HepG2 (cell line): ENCODE data around the gene SLC35B1. TPM values are rescaled to one million over a fixed set of nuclear protein-coding genes. Genes with fewer than 3 reads are reported as not detected.

Source experiments
- CHD2 ChIP-seq: IDR thresholded peaks from 2 replicates; pipeline ENCODE4 v1.6.1; 2011; ENCODE audit warnings: low read depth, low read length, improper control_type of control experiment
- DNMT1 ChIP-seq: sonication (generic); formaldehyde crosslinking; IDR thresholded peaks from 2 replicates; pipeline ENCODE4 v1.5.1; 2020; ENCODE audit warnings: mild to moderate bottlenecking, missing genetic modification reagents
- FOSL1 ChIP-seq: sonication (generic); formaldehyde crosslinking; IDR thresholded peaks from 2 replicates; pipeline ENCODE4 v1.9.0; 2021; ENCODE audit warnings: missing genetic modification reagents, borderline replicate concordance
- HMG20A ChIP-seq: IDR thresholded peaks from 2 replicates; pipeline ENCODE4 v1.6.1; 2016; ENCODE audit warnings: borderline replicate concordance
- HNF4G ChIP-seq, 2 experiments: sonication (generic) in 1 of 2; formaldehyde crosslinking in 1 of 2; IDR thresholded peaks; 2 replicates each; pipeline versions ENCODE4 v1.4.0 to v1.6.1; 2011 to 2020; ENCODE audit warnings: borderline replicate concordance in 2 of 2, low read depth in 2 of 2, mild to moderate bottlenecking in 2 of 2, low read length in 1 of 2, missing genetic modification reagents in 1 of 2, moderate library complexity in 1 of 2
- MLLT10 ChIP-seq: sonication (generic); formaldehyde crosslinking; IDR thresholded peaks from 2 replicates; pipeline ENCODE4 v1.4.0; 2020; ENCODE audit warnings: missing genetic modification reagents
- MTF1 ChIP-seq: sonication (generic); formaldehyde crosslinking; IDR thresholded peaks from 2 replicates; pipeline ENCODE4 v1.5.0; 2020; ENCODE audit warnings: missing genetic modification reagents
- MYC ChIP-seq: sonication (generic); formaldehyde crosslinking; IDR thresholded peaks from 2 replicates; pipeline ENCODE4 v1.9.0; 2021; ENCODE audit warnings: missing genetic modification reagents, borderline replicate concordance
- NFE2L1 ChIP-seq: sonication (generic); formaldehyde crosslinking; IDR thresholded peaks from 2 replicates; pipeline ENCODE4 v1.4.0; 2020; ENCODE audit warnings: missing genetic modification reagents, mild to moderate bottlenecking, borderline replicate concordance
- XRCC5 ChIP-seq: fragments of 200-400 bp; formaldehyde crosslinking; optimal IDR thresholded peaks from 2 replicates; pipeline ENCODE3; 2017; ENCODE audit warnings: mild to moderate bottlenecking, low read length
- ZMYM4 ChIP-seq: sonication (generic); formaldehyde crosslinking; IDR thresholded peaks from 2 replicates; pipeline ENCODE4 v1.8.1; 2023; ENCODE audit warnings: mild to moderate bottlenecking, missing genetic modification reagents
- ZNF296 ChIP-seq: sonication (generic); formaldehyde crosslinking; conservative IDR thresholded peaks from 2 replicates; pipeline ENCODE4 v1.5.0; 2020; ENCODE audit warnings: mild to moderate bottlenecking, missing genetic modification reagents
- ZNF331 ChIP-seq: sonication (generic); formaldehyde crosslinking; IDR thresholded peaks from 2 replicates; pipeline ENCODE4 v1.4.0; 2020; ENCODE audit warnings: missing genetic modification reagents
- ZNF33B ChIP-seq: sonication (generic); formaldehyde crosslinking; IDR thresholded peaks from 2 replicates; pipeline ENCODE4 v1.5.1; 2020; ENCODE audit warnings: mild to moderate bottlenecking, missing genetic modification reagents
- ZNF598 ChIP-seq: sonication (generic); formaldehyde crosslinking; IDR thresholded peaks from 2 replicates; pipeline ENCODE4 v1.5.1; 2020; ENCODE audit warnings: mild to moderate bottlenecking, missing genetic modification reagents, borderline replicate concordance
- ZNF713 ChIP-seq: sonication (generic); formaldehyde crosslinking; IDR thresholded peaks from 2 replicates; pipeline ENCODE4 v1.4.0; 2020; ENCODE audit warnings: mild to moderate bottlenecking, missing genetic modification reagents
- ZNF720 ChIP-seq: sonication (generic); formaldehyde crosslinking; IDR thresholded peaks from 2 replicates; pipeline ENCODE4 v1.4.0; 2020; ENCODE audit warnings: missing genetic modification reagents
- ZNF878 ChIP-seq: sonication (generic); formaldehyde crosslinking; IDR thresholded peaks from 2 replicates; pipeline ENCODE4 v1.8.1; 2023; ENCODE audit warnings: mild to moderate bottlenecking, missing genetic modification reagents, moderate library complexity
- polyA plus RNA-seq, 8 experiments: library from polyadenylated mRNA; depleted of rRNA in 3 of 8; stranded (reverse) in 7 of 8; unstranded in 1 of 8; fragments of >200 nt; fragmentation: Illumina TruSeq in 4 of 8; extraction: Trizol in 4 of 8; gene quantifications; 2 replicates each; pipeline versions ENCODE4 v1.2.1 to v1.2.3, GENCODE V29; 2011 to 2016; ENCODE audit warnings: low read depth in 4 of 8, missing spikeins in 1 of 8, mixed read lengths in 1 of 8; ENCODE audit not compliant: insufficient read depth in 1 of 8
- total RNA-seq, 5 experiments: library from RNA; depleted of rRNA; stranded (reverse); fragments of >200 nt; fragmentation: Illumina TruSeq; extraction: Trizol; gene quantifications; 2 replicates each; pipeline ENCODE4 v1.2.3, GENCODE V29; 2016; ENCODE audit warnings: low read depth in 1 of 5
- TF ChIP-seq, protein P1 (sequence below): sonication (generic); formaldehyde crosslinking; conservative IDR thresholded peaks from 2 replicates; pipeline ENCODE4 v1.8.1; 2023; ENCODE audit warnings: missing genetic modification reagents
- TF ChIP-seq, protein P2 (sequence below): sonication (generic); formaldehyde crosslinking; IDR thresholded peaks from 2 replicates; pipeline ENCODE4 v1.8.0; 2022; ENCODE audit warnings: low read depth, missing genetic modification reagents
- TF ChIP-seq, protein P3 (sequence below): sonication (generic); formaldehyde crosslinking; IDR thresholded peaks from 2 replicates; pipeline ENCODE4 v1.4.0; 2020; ENCODE audit warnings: missing genetic modification reagents, borderline replicate concordance
- TF ChIP-seq, protein P4 (sequence below): sonication (generic); formaldehyde crosslinking; IDR thresholded peaks from 2 replicates; pipeline ENCODE4 v1.4.0; 2020; ENCODE audit warnings: missing genetic modification reagents
- TF ChIP-seq, protein P5 (sequence below): sonication (generic); formaldehyde crosslinking; IDR thresholded peaks from 2 replicates; pipeline ENCODE4 v1.8.0; 2022; ENCODE audit warnings: mild to moderate bottlenecking, missing genetic modification reagents

The SLC35B1 gene
- total and polyA plus RNA-seq, 2 of the 13 experiments (the other 11 are each of a cell fraction or from before 2014, with no cell fraction given): 99.6 to 113 TPM

DNA sequence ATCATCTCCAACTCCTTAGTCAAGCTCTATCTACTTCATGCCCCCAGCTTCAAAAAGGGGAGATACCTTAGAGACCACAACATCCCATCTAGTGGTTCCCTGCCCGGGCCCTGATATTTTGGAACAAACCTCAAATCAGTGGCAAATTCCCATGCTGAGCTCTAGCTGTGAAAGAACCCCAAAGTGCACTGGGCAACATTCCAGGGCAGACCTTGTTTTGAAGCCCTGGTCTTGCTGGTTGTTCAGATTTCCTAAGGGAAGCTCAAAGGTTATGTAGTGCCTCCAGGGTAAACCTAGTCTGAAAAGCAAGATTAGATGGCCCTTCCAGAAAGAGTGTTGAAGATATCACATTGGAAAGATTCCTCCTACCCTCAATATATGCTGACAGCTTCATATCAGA is 39.9 kb upstream of the SLC35B1 start (continued):
- TF ChIP-seq, protein P1, sequence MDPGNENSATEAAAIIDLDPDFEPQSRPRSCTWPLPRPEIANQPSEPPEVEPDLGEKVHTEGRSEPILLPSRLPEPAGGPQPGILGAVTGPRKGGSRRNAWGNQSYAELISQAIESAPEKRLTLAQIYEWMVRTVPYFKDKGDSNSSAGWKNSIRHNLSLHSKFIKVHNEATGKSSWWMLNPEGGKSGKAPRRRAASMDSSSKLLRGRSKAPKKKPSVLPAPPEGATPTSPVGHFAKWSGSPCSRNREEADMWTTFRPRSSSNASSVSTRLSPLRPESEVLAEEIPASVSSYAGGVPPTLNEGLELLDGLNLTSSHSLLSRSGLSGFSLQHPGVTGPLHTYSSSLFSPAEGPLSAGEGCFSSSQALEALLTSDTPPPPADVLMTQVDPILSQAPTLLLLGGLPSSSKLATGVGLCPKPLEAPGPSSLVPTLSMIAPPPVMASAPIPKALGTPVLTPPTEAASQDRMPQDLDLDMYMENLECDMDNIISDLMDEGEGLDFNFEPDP (CRISPR knock-in tag): no peak
- TF ChIP-seq, protein P2, sequence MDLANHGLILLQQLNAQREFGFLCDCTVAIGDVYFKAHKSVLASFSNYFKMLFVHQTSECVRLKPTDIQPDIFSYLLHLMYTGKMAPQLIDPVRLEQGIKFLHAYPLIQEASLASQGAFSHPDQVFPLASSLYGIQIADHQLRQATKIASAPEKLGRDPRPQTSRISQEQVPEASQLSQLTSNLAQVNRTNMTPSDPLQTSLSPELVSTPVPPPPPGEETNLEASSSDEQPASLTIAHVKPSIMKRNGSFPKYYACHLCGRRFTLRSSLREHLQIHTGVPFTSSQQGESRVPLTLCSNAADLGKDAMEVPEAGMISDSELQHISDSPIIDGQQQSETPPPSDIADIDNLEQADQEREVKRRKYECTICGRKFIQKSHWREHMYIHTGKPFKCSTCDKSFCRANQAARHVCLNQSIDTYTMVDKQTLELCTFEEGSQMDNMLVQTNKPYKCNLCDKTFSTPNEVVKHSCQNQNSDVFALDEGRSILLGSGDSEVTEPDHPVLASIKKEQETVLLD (CRISPR knock-in tag): no peak
- TF ChIP-seq MLLT10 (CRISPR knock-in tag) (no peak), MTF1 (CRISPR knock-in tag) (no peak), DNMT1 (CRISPR knock-in tag) (no peak), CHD2 (no peak), FOSL1 (CRISPR knock-in tag) (no peak), XRCC5 (no peak), ZNF598 (no peak), ZNF713 (CRISPR knock-in tag) (no peak), ZNF331 (CRISPR knock-in tag) (peak; percentile 54; the same call in 1 of the 2 replicates), ZNF878 (CRISPR knock-in tag) (no peak), MYC (CRISPR knock-in tag) (no peak), ZNF33B (CRISPR knock-in tag) (no peak), ZMYM4 (CRISPR knock-in tag) (0 out of 2 replicates have a peak, but pooled peaks have one; percentile 20), NFE2L1 (CRISPR knock-in tag) (no peak), HNF4G (IDR thresholded peaks at IDR 0.05; ENCODE audit: borderline replicate concordance, low read depth, low read length) (peak; percentile 73), HNF4G (CRISPR knock-in tag; IDR thresholded peaks at IDR 0.05; ENCODE audit: borderline replicate concordance, low read depth) (0 out of 2 replicates have a peak, but pooled peaks have one; percentile 40), ZNF720 (CRISPR knock-in tag) (no peak), ZNF296 (CRISPR knock-in tag) (no peak), HMG20A (CRISPR knock-in tag) (no peak)
- TF ChIP-seq, protein P3, sequence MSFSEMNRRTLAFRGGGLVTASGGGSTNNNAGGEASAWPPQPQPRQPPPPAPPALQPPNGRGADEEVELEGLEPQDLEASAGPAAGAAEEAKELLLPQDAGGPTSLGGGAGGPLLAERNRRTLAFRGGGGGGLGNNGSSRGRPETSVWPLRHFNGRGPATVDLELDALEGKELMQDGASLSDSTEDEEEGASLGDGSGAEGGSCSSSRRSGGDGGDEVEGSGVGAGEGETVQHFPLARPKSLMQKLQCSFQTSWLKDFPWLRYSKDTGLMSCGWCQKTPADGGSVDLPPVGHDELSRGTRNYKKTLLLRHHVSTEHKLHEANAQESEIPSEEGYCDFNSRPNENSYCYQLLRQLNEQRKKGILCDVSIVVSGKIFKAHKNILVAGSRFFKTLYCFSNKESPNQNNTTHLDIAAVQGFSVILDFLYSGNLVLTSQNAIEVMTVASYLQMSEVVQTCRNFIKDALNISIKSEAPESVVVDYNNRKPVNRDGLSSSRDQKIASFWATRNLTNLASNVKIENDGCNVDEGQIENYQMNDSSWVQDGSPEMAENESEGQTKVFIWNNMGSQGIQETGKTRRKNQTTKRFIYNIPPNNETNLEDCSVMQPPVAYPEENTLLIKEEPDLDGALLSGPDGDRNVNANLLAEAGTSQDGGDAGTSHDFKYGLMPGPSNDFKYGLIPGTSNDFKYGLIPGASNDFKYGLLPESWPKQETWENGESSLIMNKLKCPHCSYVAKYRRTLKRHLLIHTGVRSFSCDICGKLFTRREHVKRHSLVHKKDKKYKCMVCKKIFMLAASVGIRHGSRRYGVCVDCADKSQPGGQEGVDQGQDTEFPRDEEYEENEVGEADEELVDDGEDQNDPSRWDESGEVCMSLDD: peak; percentile 39; the same call in 1 of the 2 replicates
- TF ChIP-seq, protein P4, sequence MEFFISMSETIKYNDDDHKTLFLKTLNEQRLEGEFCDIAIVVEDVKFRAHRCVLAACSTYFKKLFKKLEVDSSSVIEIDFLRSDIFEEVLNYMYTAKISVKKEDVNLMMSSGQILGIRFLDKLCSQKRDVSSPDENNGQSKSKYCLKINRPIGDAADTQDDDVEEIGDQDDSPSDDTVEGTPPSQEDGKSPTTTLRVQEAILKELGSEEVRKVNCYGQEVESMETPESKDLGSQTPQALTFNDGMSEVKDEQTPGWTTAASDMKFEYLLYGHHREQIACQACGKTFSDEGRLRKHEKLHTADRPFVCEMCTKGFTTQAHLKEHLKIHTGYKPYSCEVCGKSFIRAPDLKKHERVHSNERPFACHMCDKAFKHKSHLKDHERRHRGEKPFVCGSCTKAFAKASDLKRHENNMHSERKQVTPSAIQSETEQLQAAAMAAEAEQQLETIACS (CRISPR knock-in tag): no peak
- TF ChIP-seq, protein P5, sequence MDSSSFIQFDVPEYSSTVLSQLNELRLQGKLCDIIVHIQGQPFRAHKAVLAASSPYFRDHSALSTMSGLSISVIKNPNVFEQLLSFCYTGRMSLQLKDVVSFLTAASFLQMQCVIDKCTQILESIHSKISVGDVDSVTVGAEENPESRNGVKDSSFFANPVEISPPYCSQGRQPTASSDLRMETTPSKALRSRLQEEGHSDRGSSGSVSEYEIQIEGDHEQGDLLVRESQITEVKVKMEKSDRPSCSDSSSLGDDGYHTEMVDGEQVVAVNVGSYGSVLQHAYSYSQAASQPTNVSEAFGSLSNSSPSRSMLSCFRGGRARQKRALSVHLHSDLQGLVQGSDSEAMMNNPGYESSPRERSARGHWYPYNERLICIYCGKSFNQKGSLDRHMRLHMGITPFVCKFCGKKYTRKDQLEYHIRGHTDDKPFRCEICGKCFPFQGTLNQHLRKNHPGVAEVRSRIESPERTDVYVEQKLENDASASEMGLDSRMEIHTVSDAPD (CRISPR knock-in tag): no peak
